ENCODE measurements around the gene EPS8. TPM values are rescaled to one million over a fixed set of nuclear protein-coding genes. Genes with fewer than 3 reads are reported as not detected.

Gene EPS8
- total RNA-seq, 1 experiment from 2014 or later = 7.5 TPM

GRCh38 chr12:15627995-15628945, 160.9 kb downstream of the EPS8 start (continued):
- TF ChIP-seq MLX (CRISPR knock-in tag; IDR thresholded peaks at IDR 0.05) (no peak), ELF4 (CRISPR knock-in tag; IDR thresholded peaks at IDR 0.05; ENCODE audit: low read depth) (no peak), AR (CRISPR knock-in tag; IDR thresholded peaks at IDR 0.05) (no peak)
- TF ChIP-seq, protein P1, sequence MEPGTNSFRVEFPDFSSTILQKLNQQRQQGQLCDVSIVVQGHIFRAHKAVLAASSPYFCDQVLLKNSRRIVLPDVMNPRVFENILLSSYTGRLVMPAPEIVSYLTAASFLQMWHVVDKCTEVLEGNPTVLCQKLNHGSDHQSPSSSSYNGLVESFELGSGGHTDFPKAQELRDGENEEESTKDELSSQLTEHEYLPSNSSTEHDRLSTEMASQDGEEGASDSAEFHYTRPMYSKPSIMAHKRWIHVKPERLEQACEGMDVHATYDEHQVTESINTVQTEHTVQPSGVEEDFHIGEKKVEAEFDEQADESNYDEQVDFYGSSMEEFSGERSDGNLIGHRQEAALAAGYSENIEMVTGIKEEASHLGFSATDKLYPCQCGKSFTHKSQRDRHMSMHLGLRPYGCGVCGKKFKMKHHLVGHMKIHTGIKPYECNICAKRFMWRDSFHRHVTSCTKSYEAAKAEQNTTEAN (CRISPR knock-in tag; IDR thresholded peaks at IDR 0.05) = no peak
- TF ChIP-seq, protein P2, sequence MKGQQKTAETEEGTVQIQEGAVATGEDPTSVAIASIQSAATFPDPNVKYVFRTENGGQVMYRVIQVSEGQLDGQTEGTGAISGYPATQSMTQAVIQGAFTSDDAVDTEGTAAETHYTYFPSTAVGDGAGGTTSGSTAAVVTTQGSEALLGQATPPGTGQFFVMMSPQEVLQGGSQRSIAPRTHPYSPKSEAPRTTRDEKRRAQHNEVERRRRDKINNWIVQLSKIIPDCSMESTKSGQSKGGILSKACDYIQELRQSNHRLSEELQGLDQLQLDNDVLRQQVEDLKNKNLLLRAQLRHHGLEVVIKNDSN (CRISPR knock-in tag; IDR thresholded peaks at IDR 0.05) = no peak

GRCh38 chr12:15625075-15625474, 164.1 kb downstream of the EPS8 start:
- ATAC-seq = no peak
- CTCF ChIA-PET = no interaction called here

More at GRCh38 chr12:15625075-15625474, 164.1 kb downstream of the EPS8 start:
- no peaks in the 10 kb centered on the region for H3K36me3 Mint-ChIP-seq
- H3K4me1 Mint-ChIP-seq = peaks cover 3% of the 10 kb centered on the region; the same call in 1 of the 2 replicates
- DNase-seq (ENCODE audit: low spot score) = no peak
- no peak overlapping the region for H3K27ac Mint-ChIP-seq
- H3K4me3 Mint-ChIP-seq = no peak overlapping the region
- POLR2A ChIA-PET = no interaction called here
- no peak for TF ChIP-seq ZNF396 (CRISPR knock-in tag; IDR thresholded peaks at IDR 0.05; ENCODE audit: borderline replicate concordance)
- TF ChIP-seq, protein P3, sequence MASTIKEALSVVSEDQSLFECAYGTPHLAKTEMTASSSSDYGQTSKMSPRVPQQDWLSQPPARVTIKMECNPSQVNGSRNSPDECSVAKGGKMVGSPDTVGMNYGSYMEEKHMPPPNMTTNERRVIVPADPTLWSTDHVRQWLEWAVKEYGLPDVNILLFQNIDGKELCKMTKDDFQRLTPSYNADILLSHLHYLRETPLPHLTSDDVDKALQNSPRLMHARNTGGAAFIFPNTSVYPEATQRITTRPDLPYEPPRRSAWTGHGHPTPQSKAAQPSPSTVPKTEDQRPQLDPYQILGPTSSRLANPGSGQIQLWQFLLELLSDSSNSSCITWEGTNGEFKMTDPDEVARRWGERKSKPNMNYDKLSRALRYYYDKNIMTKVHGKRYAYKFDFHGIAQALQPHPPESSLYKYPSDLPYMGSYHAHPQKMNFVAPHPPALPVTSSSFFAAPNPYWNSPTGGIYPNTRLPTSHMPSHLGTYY (CRISPR knock-in tag; IDR thresholded peaks at IDR 0.05) = no peak
- TF ChIP-seq, protein P2 (CRISPR knock-in tag; IDR thresholded peaks at IDR 0.05) = no peak
- TF ChIP-seq CBFB (CRISPR knock-in tag; IDR thresholded peaks at IDR 0.05; ENCODE audit: low read depth) = no peak
- no peak for TF ChIP-seq FOXJ3 (CRISPR knock-in tag; IDR thresholded peaks at IDR 0.05; ENCODE audit: borderline replicate concordance)
- TF ChIP-seq JAZF1 (CRISPR knock-in tag; IDR thresholded peaks at IDR 0.05) = no peak
- TF ChIP-seq ZBTB21 (CRISPR knock-in tag; IDR thresholded peaks at IDR 0.05; ENCODE audit: borderline replicate concordance) = no peak
- TF ChIP-seq ZNF532 (CRISPR knock-in tag; IDR thresholded peaks at IDR 0.05; ENCODE audit: borderline replicate concordance) = no peak
- no peak for TF ChIP-seq ZNF317 (CRISPR knock-in tag; IDR thresholded peaks at IDR 0.05; ENCODE audit: borderline replicate concordance, low read depth)
- TF ChIP-seq SMAD4 (CRISPR knock-in tag; IDR thresholded peaks at IDR 0.05) = no peak
- no peak for TF ChIP-seq E2F1 (CRISPR knock-in tag; IDR thresholded peaks at IDR 0.05)
- no peak for TF ChIP-seq MAX (CRISPR knock-in tag; IDR thresholded peaks at IDR 0.05)
- H3K9me3 Mint-ChIP-seq = no peaks in the 10 kb centered on the region
- no peaks in the 10 kb centered on the region for H3K27me3 Mint-ChIP-seq (ENCODE audit: low read depth)
